Stomach (tissue), 4 donors: ENCODE results near the gene GRB10.

ENCODE experiments used
- CTCF ChIP-seq, 7 experiments: fragments of 450-650 bp in 4 of 7; fragments of 200-600 bp in 3 of 7; sonication (generic) in 3 of 7; IDR thresholded peaks; one replicate each; pipeline ENCODE4 v1.5.1; 2016 to 2019; ENCODE audit warnings: antibody characterized with exemption in 7 of 7, control low read depth in 2 of 7, mild to moderate bottlenecking in 1 of 7
- EP300 ChIP-seq: sonication (generic); formaldehyde crosslinking; IDR thresholded peaks from one replicate; pipeline ENCODE4 v1.6.1; 2017; ENCODE audit warnings: antibody characterized with exemption
- POLR2AphosphoS5 ChIP-seq, 3 donors: sonication (generic); formaldehyde crosslinking; IDR thresholded peaks; one replicate each; pipeline ENCODE4 v1.6.1; 2016; ENCODE audit warnings: antibody characterized with exemption in 3 of 3

- TF ChIP-seq CTCF (IDR thresholded peaks at IDR 0.05) (no peak), EP300 (no peak), POLR2AphosphoS5 (IDR thresholded peaks at IDR 0.05) (no peak)
Observed at GRCh38 chr7:50768485-50769474, 13.9 kb downstream of the GRB10 start.
